ENCODE measurements around the gene MVB12B.
A peak's percentile ranks its signal among the peaks of the same experiment; 100 is the strongest.

The MVB12B gene

DNA sequence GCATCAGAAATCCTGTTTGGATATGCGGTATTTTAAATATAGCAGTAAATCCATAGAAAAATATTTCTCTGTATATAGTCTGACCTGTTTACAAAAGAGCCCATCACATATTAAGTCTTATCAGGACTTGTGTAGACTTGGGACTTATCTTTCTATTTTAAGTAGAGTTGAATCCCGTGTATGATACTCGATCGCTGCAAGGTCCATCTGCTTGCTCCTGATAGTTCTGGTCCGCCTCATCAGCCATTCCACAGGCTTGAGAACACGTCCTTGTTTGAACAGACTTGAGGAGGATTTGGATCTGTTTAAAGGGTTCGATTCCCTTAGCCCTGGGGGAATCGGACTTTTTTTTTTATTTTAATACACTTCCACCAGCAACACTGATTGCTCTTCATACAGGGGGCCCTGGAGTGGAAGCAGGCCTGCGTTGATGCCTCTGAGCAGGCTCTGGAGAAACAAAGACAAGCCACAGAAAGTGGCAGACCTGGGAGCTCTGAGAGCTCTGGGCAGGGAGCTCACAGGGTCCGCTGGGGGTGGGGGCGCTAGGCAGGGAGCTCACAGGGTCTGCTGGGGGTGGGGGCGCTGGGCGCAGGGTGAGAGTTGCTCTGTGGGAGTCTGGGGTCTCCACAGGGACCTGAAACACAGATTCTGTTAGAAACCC, 112.2 kb downstream of the MVB12B start:
- H3K36me3 ChIP-seq (replicated peaks), result no peaks in the 10 kb centered on the region
- H3K4me3 ChIP-seq (ENCODE audit: low read depth, low read length), result no peak overlapping the region
- no peak for TF ChIP-seq CTCF (IDR thresholded peaks at IDR 0.05; ENCODE audit: low read depth, low read length, missing control alignments)
- in situ Hi-C loops (cut with HindIII; ENCODE audit: low pct_ligation_motif_present, low sequenced_read_pairs), result no loop called here
- DNase-seq, result no peak
- no peak overlapping the region for H3K27ac ChIP-seq
- no peaks in the 10 kb centered on the region for H3K27me3 ChIP-seq (replicated peaks)

GRCh38 chr9:126439402-126439765, 112.8 kb downstream of the MVB12B start:
- peak; percentile 38 for DNase-seq
- H3K27ac ChIP-seq, result no peak overlapping the region
- TF ChIP-seq CTCF (IDR thresholded peaks at IDR 0.05; ENCODE audit: low read depth, low read length, missing control alignments), result no peak
- H3K4me3 ChIP-seq (ENCODE audit: low read depth, low read length), result no peak overlapping the region
- in situ Hi-C loops (cut with HindIII; ENCODE audit: low pct_ligation_motif_present, low sequenced_read_pairs), result no loop called here
- H3K36me3 ChIP-seq (replicated peaks), result no peaks in the 10 kb centered on the region
- no peaks in the 10 kb centered on the region for H3K27me3 ChIP-seq (replicated peaks)

DNA sequence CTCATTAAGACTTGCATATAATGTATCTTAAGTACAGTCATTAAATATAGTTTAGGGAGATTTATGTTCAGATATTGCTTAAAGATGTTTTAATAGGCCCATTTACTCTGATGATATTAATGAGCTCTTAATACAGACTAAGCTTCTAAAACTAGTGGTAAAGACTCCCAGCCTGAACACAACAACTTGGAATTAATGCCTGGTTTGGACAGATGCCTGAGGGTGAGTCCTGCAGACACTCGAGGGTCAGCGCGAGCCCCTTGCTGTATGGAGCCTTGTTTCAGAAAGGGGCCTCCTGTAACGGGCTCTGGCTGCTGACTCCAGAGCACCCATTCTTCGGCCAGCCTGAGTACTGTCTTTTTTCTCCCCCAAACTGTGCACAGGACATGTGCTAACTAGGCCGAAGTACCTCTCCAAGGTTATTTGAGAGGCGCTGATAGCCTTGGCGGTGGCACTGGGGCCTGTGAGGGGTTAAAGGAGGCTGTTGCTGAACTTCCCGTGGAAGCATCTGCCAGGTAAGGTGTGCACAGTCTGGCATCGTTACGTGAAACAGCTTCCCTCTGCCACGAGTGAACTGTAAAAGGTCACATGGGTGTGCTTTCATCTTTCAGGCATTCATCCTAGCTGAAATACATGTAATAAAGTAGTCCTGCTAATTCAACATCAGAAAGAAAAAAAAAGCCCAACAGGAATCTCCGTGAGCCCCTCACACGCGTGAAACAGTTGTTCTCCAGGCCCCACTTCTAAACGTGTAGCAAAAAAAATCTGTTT, 113.4 kb downstream of the MVB12B start:
- Histone ChIP-seq H3K36me3 (replicated peaks) (no peaks in the 10 kb centered on the region), H3K27ac (no peak overlapping the region), H3K27me3 (replicated peaks) (no peaks in the 10 kb centered on the region), H3K4me3 (ENCODE audit: low read depth, low read length) (no peak overlapping the region)
- in situ Hi-C loops (cut with HindIII; ENCODE audit: low pct_ligation_motif_present, low sequenced_read_pairs), result no loop called here
- DNase-seq, result no peak
- TF ChIP-seq CTCF (IDR thresholded peaks at IDR 0.05; ENCODE audit: low read depth, low read length, missing control alignments), result no peak

GRCh38 chr9:126440940-126441339, 114.3 kb downstream of the MVB12B start:
- Histone ChIP-seq H3K4me3 (ENCODE audit: low read depth, low read length) (no peak overlapping the region), H3K27me3 (replicated peaks) (no peaks in the 10 kb centered on the region), H3K27ac (no peak overlapping the region), H3K36me3 (replicated peaks) (no peaks in the 10 kb centered on the region)
- no peak for DNase-seq
- no peak for TF ChIP-seq CTCF (IDR thresholded peaks at IDR 0.05; ENCODE audit: low read depth, low read length, missing control alignments)
- in situ Hi-C loops (cut with HindIII; ENCODE audit: low pct_ligation_motif_present, low sequenced_read_pairs), result no loop called here

GRCh38 chr9:126442636-126443035, 116.0 kb downstream of the MVB12B start:
- no peak for DNase-seq
- Histone ChIP-seq H3K36me3 (replicated peaks) (no peaks in the 10 kb centered on the region), H3K27me3 (replicated peaks) (no peaks in the 10 kb centered on the region), H3K27ac (no peak overlapping the region), H3K4me3 (ENCODE audit: low read depth, low read length) (no peak overlapping the region)
- in situ Hi-C loops (cut with HindIII; ENCODE audit: low pct_ligation_motif_present, low sequenced_read_pairs), result no loop called here
- TF ChIP-seq CTCF (IDR thresholded peaks at IDR 0.05; ENCODE audit: low read depth, low read length, missing control alignments), result no peak
